ENCODE measurements around the gene ADAMTS13. TPM values are rescaled to one million over a fixed set of nuclear protein-coding genes. Genes with fewer than 3 reads are reported as not detected.
"Not testable (repeated sequence)": the region's sequence is repeated elsewhere in the genome, so short reads cannot be mapped to it uniquely, and the experiment has no call there.

Gene ADAMTS13
- total RNA-seq: 3.1 TPM
- long read RNA-seq, partial matches to known transcripts: 3 of 6 reads
- long read RNA-seq, other reads (novel, unspliced or antisense): 3 of 6 reads

GRCh38 chr9:133421615-133422542, at the start of gene ADAMTS13:
TSS of gene ADAMTS13 (plus strand) at chr9:133422367. CDS start at chr9:133422444, 77 bp downstream.
- DNase-seq (no peak), ATAC-seq (no peak)
- intact Hi-C loops (cut with micrococcal nuclease): no loop called here

- DNase-seq: no peak
- ATAC-seq: no peak
- intact Hi-C loops (cut with micrococcal nuclease): no loop called here
Observed at GRCh38 chr9:133374612-133375115, 47.5 kb upstream of the ADAMTS13 start.

GRCh38 chr9:133375116-133375723, 46.9 kb upstream of the ADAMTS13 start:
- intact Hi-C loops (cut with micrococcal nuclease): no loop called here
- ATAC-seq (no peak), DNase-seq (peak; percentile 49)

- ATAC-seq (peak; percentile 98), DNase-seq (peak; percentile 99)
- intact Hi-C loops (cut with micrococcal nuclease): no loop called here
Observed at GRCh38 chr9:133375724-133376654, 46.2 kb upstream of the ADAMTS13 start, which contains the start of the genes STKLD1 and SURF4. TSS of gene STKLD1 (plus strand) at chr9:133376366. CDS start at chr9:133376474, 108 bp downstream. TSS of gene SURF4 (minus strand) at chr9:133376060. CDS start at chr9:133375969, 91 bp downstream.

- intact Hi-C loops (cut with micrococcal nuclease); DNase-seq; ATAC-seq: not testable (repeated sequence)
Observed at GRCh38 chr9:133377280-133377679, 44.9 kb upstream of the ADAMTS13 start.

GRCh38 chr9:133377721-133378216, 44.4 kb upstream of the ADAMTS13 start:
- ATAC-seq: no peak
- no peak for DNase-seq
- intact Hi-C loops (cut with micrococcal nuclease): no loop called here

- no peak for ATAC-seq
- no peak for DNase-seq
- intact Hi-C loops (cut with micrococcal nuclease): no loop called here
Observed at GRCh38 chr9:133378408-133378962, 43.7 kb upstream of the ADAMTS13 start.

- DNase-seq (no peak), ATAC-seq (no peak)
- intact Hi-C loops (cut with micrococcal nuclease): no loop called here
Observed at GRCh38 chr9:133379153-133380086, 42.7 kb upstream of the ADAMTS13 start.

GRCh38 chr9:133380734-133381133, 41.4 kb upstream of the ADAMTS13 start:
- ATAC-seq (no peak), DNase-seq (no peak)
- intact Hi-C loops (cut with micrococcal nuclease): no loop called here

GRCh38 chr9:133382507-133383141, 39.5 kb upstream of the ADAMTS13 start:
- no peak for DNase-seq
- intact Hi-C loops (cut with micrococcal nuclease): no loop called here
- no peak for ATAC-seq

- intact Hi-C loops (cut with micrococcal nuclease): no loop called here
- DNase-seq (no peak), ATAC-seq (no peak)
Observed at GRCh38 chr9:133383438-133383837, 38.7 kb upstream of the ADAMTS13 start.

- intact Hi-C loops (cut with micrococcal nuclease): no loop called here
- DNase-seq (no peak), ATAC-seq (no peak)
Observed at GRCh38 chr9:133384736-133385321, 37.3 kb upstream of the ADAMTS13 start.

GRCh38 chr9:133385452-133385851, 36.7 kb upstream of the ADAMTS13 start:
- DNase-seq: no peak
- intact Hi-C loops (cut with micrococcal nuclease): no loop called here
- no peak for ATAC-seq

- DNase-seq (no peak), ATAC-seq (no peak)
- intact Hi-C loops (cut with micrococcal nuclease): no loop called here
Observed at GRCh38 chr9:133386338-133386737, 35.8 kb upstream of the ADAMTS13 start.

- ATAC-seq (no peak), DNase-seq (no peak)
Observed at GRCh38 chr9:133387680-133388079, 34.5 kb upstream of the ADAMTS13 start.

GRCh38 chr9:133389025-133389557, 33.1 kb upstream of the ADAMTS13 start:
- DNase-seq: no peak
- intact Hi-C loops (cut with micrococcal nuclease): no loop called here
- ATAC-seq: no peak

More at GRCh38 chr9:133387680-133388079, 34.5 kb upstream of the ADAMTS13 start:
- intact Hi-C loops (cut with micrococcal nuclease): no loop called here
